ENCODE measurements around the gene LLGL2.

- TF ChIP-seq POLR2AphosphoS5 (IDR thresholded peaks at IDR 0.05) (no peak), POLR2A (IDR thresholded peaks at IDR 0.05) (no peak)
These were observed 27.3 kb upstream of the LLGL2 start for GRCh38 chr17:75498039-75498725.
